PC-3 (cell line): ENCODE measurements around the gene TMEM163. TPM values are rescaled to one million over a fixed set of nuclear protein-coding genes. Genes with fewer than 3 reads are reported as not detected.

ENCODE experiments used
- ATAC-seq: fragments of 200-7000 bp; cut with Tn5 transposase; 2 replicates; pipeline ENCODE4 v1.9.1; 2020; ENCODE audit warnings: mild to moderate bottlenecking, moderate library complexity
- BruUV-seq: library from RNA; stranded (reverse); fragments of 400-500 nt; replicated peaks from 2 replicates; lab custom pipeline; 2021; lab: Mats Ljungman, UMichigan
- CTCF ChIA-PET: fragments of 300-600 bp; sonication (Branson Sonifier 250); formaldehyde crosslinking; loops from one replicate; lab custom pipeline; 2022; ENCODE audit warnings: antibody characterized with exemption; lab: Charles Lee
- POLR2A ChIA-PET: fragments of 300-600 bp; sonication (Branson Sonifier 250); formaldehyde crosslinking; loops from one replicate; lab custom pipeline; 2022; ENCODE audit warnings: antibody characterized with exemption; ENCODE audit not compliant: unreplicated experiment; lab: Charles Lee
- DNase-seq: peaks from one replicate; pipeline ENCODE4 v3.0.0-alpha.2; 2015
- H2AFZ ChIP-seq: fragments of 300-600 bp; sonication (generic); 2 replicates; pipeline ENCODE4 v1.6.0; 2016; ENCODE audit warnings: antibody characterized with exemption, low read length
- H3F3A ChIP-seq: fragments of 300-600 bp; sonication (generic); one replicate; pipeline ENCODE4 v1.6.0; 2017; ENCODE audit warnings: antibody characterized with exemption, low read length, control low read depth, mild to moderate bottlenecking; ENCODE audit not compliant: unreplicated experiment
- H3K27ac ChIP-seq: fragments of 300-600 bp; sonication (generic); 2 replicates; pipeline ENCODE4 v1.5.1; 2016; ENCODE audit warnings: mild to moderate bottlenecking, low read length
- H3K27me3 ChIP-seq: fragments of 300-600 bp; sonication (generic); 2 replicates; pipeline ENCODE4 v1.6.1; 2016; ENCODE audit warnings: low read length, mixed read lengths
- H3K36me3 ChIP-seq: fragments of 300-600 bp; sonication (generic); 2 replicates; pipeline ENCODE4 v1.6.1; 2016; ENCODE audit warnings: low read depth, mixed run types, low read length, mixed read lengths
- H3K4me1 ChIP-seq: fragments of 300-600 bp; sonication (generic); 2 replicates; pipeline ENCODE4 v1.5.1; 2016; ENCODE audit warnings: low read length; ENCODE audit not compliant: insufficient read depth
- H3K4me2 ChIP-seq: fragments of 300-600 bp; sonication (generic); 2 replicates; pipeline ENCODE4 v1.6.0; 2016; ENCODE audit warnings: low read length
- H3K4me3 ChIP-seq: fragments of 300-600 bp; sonication (generic); 2 replicates; pipeline ENCODE4 v1.5.1; 2016; ENCODE audit warnings: mild to moderate bottlenecking, low read length, mixed read lengths
- H3K79me2 ChIP-seq: fragments of 300-600 bp; sonication (generic); 2 replicates; pipeline ENCODE4 v1.6.1; 2017; ENCODE audit warnings: low read length, mixed read lengths
- H3K9ac ChIP-seq: fragments of 300-600 bp; sonication (generic); 2 replicates; pipeline ENCODE4 v1.6.0; 2016; ENCODE audit warnings: mild to moderate bottlenecking, low read length
- H3K9me2 ChIP-seq: fragments of 300-600 bp; sonication (generic); replicated peaks from 2 replicates; pipeline ENCODE4 v1.6.1; 2016; ENCODE audit warnings: mixed run types, low read length, mixed read lengths
- H3K9me3 ChIP-seq: fragments of 300-600 bp; sonication (generic); 2 replicates; pipeline ENCODE4 v1.6.1; 2016; ENCODE audit warnings: low read length, mixed read lengths
- H4K20me1 ChIP-seq: fragments of 300-600 bp; sonication (generic); 2 replicates; pipeline ENCODE4 v1.6.1; 2016; ENCODE audit warnings: low read length, mixed read lengths
- EZH2 ChIP-seq: fragments of 300-600 bp; sonication (generic); IDR thresholded peaks from one replicate; pipeline ENCODE4 v1.6.1; 2017; ENCODE audit warnings: antibody characterized with exemption, mild to moderate bottlenecking, low read length; ENCODE audit not compliant: unreplicated experiment
- EZH2phosphoT487 ChIP-seq: fragments of 300-600 bp; sonication (generic); IDR thresholded peaks from 2 replicates; pipeline ENCODE4 v1.6.1; 2018; ENCODE audit warnings: mild to moderate bottlenecking, antibody characterized with exemption, low read length, borderline replicate concordance
- intact Hi-C: fragments of 100-400 bp; cut with micrococcal nuclease; formaldehyde crosslinking; loops from 2 replicates; pipeline ENCODE4 v1.9.0; 2023
- total RNA-seq: library from RNA; depleted of rRNA; stranded (reverse); fragments of >200 nt; gene quantifications from 2 replicates; pipeline ENCODE4 v1.2.3, GENCODE V29; 2014
- TF ChIP-seq, protein P1 (sequence below): fragments of 300-600 bp; sonication (generic); conservative IDR thresholded peaks from 2 replicates; pipeline ENCODE4 v1.5.1; 2017; ENCODE audit warnings: antibody characterized with exemption, low read depth, mild to moderate bottlenecking, low read length

Gene TMEM163
- total RNA-seq, 1 experiment from 2014 or later = 0.47 TPM

DNA sequence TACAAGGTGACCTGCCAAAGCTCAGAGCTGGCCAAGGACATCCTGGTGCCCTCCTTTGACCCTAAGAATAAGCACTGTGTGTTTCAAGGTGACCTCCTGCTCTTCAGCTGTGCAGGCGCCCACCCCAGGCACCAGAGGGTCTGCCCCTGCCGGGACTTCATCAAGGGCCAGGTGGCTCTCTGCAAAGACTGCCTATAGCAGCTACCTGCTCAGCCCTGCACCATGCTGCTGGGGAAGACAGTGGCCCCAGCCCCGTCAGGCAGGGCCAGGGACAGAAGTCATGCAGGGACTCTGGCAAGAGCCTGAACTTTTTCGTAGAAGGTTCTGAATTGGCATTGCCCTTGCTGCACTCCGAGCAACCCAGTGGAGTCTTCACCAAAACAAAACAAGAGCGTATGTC lies 270.1 kb downstream of the TMEM163 start:
- ATAC-seq = no peak
- TF ChIP-seq, protein P1, sequence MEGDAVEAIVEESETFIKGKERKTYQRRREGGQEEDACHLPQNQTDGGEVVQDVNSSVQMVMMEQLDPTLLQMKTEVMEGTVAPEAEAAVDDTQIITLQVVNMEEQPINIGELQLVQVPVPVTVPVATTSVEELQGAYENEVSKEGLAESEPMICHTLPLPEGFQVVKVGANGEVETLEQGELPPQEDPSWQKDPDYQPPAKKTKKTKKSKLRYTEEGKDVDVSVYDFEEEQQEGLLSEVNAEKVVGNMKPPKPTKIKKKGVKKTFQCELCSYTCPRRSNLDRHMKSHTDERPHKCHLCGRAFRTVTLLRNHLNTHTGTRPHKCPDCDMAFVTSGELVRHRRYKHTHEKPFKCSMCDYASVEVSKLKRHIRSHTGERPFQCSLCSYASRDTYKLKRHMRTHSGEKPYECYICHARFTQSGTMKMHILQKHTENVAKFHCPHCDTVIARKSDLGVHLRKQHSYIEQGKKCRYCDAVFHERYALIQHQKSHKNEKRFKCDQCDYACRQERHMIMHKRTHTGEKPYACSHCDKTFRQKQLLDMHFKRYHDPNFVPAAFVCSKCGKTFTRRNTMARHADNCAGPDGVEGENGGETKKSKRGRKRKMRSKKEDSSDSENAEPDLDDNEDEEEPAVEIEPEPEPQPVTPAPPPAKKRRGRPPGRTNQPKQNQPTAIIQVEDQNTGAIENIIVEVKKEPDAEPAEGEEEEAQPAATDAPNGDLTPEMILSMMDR = no peak
- no peak for TF ChIP-seq EZH2
- no peak for TF ChIP-seq EZH2phosphoT487
- intact Hi-C loops = no loop called here
- no peaks in the 10 kb centered on the region for H3K27me3 ChIP-seq
- ChIA-PET POLR2A (no interaction called here), CTCF (no interaction called here)
- no peak overlapping the region for H3K4me3 ChIP-seq
- no peaks in the 10 kb centered on the region for H3F3A ChIP-seq
- no peak for DNase-seq
- no peaks in the 10 kb centered on the region; the same call in 1 of the 2 replicates for H3K36me3 ChIP-seq
- H3K4me1 ChIP-seq = peaks cover 25% of the 10 kb centered on the region
- H2AFZ ChIP-seq = no peak overlapping the region
- no peaks in the 10 kb centered on the region for H3K9me3 ChIP-seq
- no TSS peak for BruUV-seq
- H3K9ac ChIP-seq = no peak overlapping the region
- no peaks in the 10 kb centered on the region for H3K9me2 ChIP-seq
- H4K20me1 ChIP-seq = no peaks in the 10 kb centered on the region
- H3K79me2 ChIP-seq = no peaks in the 10 kb centered on the region
- H3K27ac ChIP-seq = no peak overlapping the region
- no peak overlapping the region for H3K4me2 ChIP-seq

DNA sequence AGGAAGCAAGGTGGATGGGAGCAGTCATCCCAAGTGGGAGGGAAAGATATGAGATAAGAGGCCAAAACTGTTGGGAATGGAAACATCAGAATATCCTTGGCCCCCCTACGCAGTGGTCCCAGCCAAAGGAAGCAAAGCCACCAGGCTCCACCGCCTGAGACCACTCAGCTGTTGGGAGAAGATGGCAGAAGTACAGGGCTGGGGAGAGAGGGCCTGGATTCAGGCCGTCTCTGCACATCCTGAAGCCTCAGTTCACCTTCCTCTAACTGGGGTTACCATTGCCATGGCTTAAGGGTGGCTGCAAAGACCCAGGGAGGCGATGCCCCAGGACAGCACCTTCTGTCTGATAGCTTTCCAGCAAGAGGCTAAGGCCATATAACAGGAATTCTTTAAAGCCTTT lies 271.1 kb downstream of the TMEM163 start:
- POLR2A ChIA-PET = no interaction called here
- ATAC-seq (no peak), DNase-seq (no peak)
- H3K27me3 ChIP-seq = no peaks in the 10 kb centered on the region
- no peak overlapping the region for H3K27ac ChIP-seq
- no peak overlapping the region for H3K9ac ChIP-seq
- no peaks in the 10 kb centered on the region for H3K79me2 ChIP-seq
- TF ChIP-seq EZH2phosphoT487 (no peak), EZH2 (no peak)
- TF ChIP-seq, protein P1 = no peak
- BruUV-seq = no TSS peak
- H3K9me2 ChIP-seq = no peaks in the 10 kb centered on the region
- no peaks in the 10 kb centered on the region; the same call in 1 of the 2 replicates for H3K36me3 ChIP-seq
- no peak overlapping the region for H3K4me3 ChIP-seq
- CTCF ChIA-PET = interaction anchor here (0.5 kb wide), 1 partner anchor 72 kb away, joined by 3 read pairs; no protein-coding TSS in a partner anchor
- H3K4me2 ChIP-seq = no peak overlapping the region
- H3K4me1 ChIP-seq = peaks cover 25% of the 10 kb centered on the region
- intact Hi-C loops = no loop called here
- H3F3A ChIP-seq = no peaks in the 10 kb centered on the region
- no peaks in the 10 kb centered on the region for H3K9me3 ChIP-seq
- H2AFZ ChIP-seq = no peak overlapping the region
- no peaks in the 10 kb centered on the region for H4K20me1 ChIP-seq

DNA sequence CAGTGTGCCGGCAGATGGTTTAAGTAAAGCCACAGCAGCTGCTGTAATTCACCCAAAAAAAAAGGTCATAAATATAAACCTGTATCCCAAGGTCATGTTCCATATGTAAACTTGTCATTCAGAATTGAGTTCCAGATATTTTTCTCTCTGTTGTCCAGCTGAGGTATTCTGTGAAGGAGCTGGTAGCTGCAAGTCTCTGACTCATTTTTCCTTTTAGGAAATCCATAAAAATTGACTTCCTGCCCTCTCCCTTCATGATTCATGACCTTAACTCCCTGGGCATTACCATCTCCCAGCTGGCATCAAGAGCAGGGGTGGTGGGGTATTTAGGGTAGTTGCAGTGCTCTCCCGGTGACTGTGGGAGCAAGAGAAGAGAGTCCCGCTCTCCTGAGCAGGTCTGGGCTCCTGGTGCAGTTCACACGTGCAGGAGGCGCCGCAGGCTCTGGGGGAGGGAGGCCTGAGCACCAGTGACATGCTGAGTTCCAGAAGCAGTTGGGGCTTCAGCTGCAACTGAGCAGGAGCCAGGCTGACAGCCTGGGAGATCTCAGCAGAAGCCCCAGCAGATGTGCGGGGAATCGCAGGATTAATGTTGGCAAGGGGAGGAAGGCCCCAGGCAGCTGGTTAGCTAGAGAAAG lies 272.3 kb downstream of the TMEM163 start:
- POLR2A ChIA-PET = interaction anchor here (0.6 to 0.7 kb wide), 2 partner anchors 50 to 270 kb away, joined by 4 read pairs; no protein-coding TSS in a partner anchor

More for the DNA sequence above, 272.3 kb downstream of the TMEM163 start:
- Histone ChIP-seq H3F3A (no peaks in the 10 kb centered on the region), H3K4me2 (peak overlapping the region; percentile 43), H3K9me2 (no peaks in the 10 kb centered on the region), H2AFZ (no peak overlapping the region), H3K27me3 (no peaks in the 10 kb centered on the region), H3K27ac (0 out of 2 replicates have a peak overlapping the region, but pooled peaks have one; percentile 20), H4K20me1 (no peaks in the 10 kb centered on the region), H3K79me2 (no peaks in the 10 kb centered on the region), H3K9ac (no peak overlapping the region), H3K4me1 (peaks cover 25% of the 10 kb centered on the region), H3K4me3 (no peak overlapping the region), H3K36me3 (no peaks in the 10 kb centered on the region; the same call in 1 of the 2 replicates), H3K9me3 (no peaks in the 10 kb centered on the region)
- peak; percentile 43 for ATAC-seq
- TF ChIP-seq EZH2 = no peak
- TF ChIP-seq EZH2phosphoT487 = no peak
- TF ChIP-seq, protein P1 = no peak
- BruUV-seq = no TSS peak
- CTCF ChIA-PET = interaction anchor here (0.5 to 1.0 kb wide), 2 partner anchors 14 to 328 kb away, joined by 4 read pairs; no protein-coding TSS in a partner anchor
- intact Hi-C loops = no loop called here
- peak; percentile 68 for DNase-seq
